PC-3 (cell line): ENCODE data around the gene SRRM3.

ENCODE experiments used
- CTCF ChIP-seq: fragments of 300-600 bp; sonication (generic); conservative IDR thresholded peaks from 2 replicates; pipeline ENCODE4 v1.5.1; 2017; ENCODE audit warnings: antibody characterized with exemption, low read depth, mild to moderate bottlenecking, low read length
- EZH2phosphoT487 ChIP-seq: fragments of 300-600 bp; sonication (generic); IDR thresholded peaks from 2 replicates; pipeline ENCODE4 v1.6.1; 2018; ENCODE audit warnings: mild to moderate bottlenecking, antibody characterized with exemption, low read length, borderline replicate concordance

- TF ChIP-seq CTCF (peak; percentile 83), EZH2phosphoT487 (no peak)
These were observed 61.1 kb downstream of the SRRM3 start for GRCh38 chr7:76262683-76263402.
